Heart left ventricle (tissue), 16 donors: Measurements from ENCODE around the gene GM2A. TPM values are rescaled to one million over a fixed set of nuclear protein-coding genes. Genes with fewer than 3 reads are reported as not detected.
"Not testable (repeated sequence)": the region's sequence is repeated elsewhere in the genome, so short reads cannot be mapped to it uniquely, and the experiment has no call there.

Source experiments
- ATAC-seq, 4 donors: fragments of 200-7000 bp; cut with Tn5 transposase; one replicate each; pipeline ENCODE4 v1.9.1; 2020 to 2022; ENCODE audit warnings: moderate library complexity in 4 of 4, mild to moderate bottlenecking in 3 of 4, moderate number of reproducible peaks in 1 of 4
- DNase-seq, 5 donors: peaks; one replicate each; pipeline ENCODE4 v3.0.0-alpha.2; 2020
- H3K27ac ChIP-seq, 12 donors: fragments of 200-600 bp; sonication (generic) in 4 of 12; one replicate each; pipeline versions ENCODE4 v1.5.0 to v1.8.0; 2016 to 2022; ENCODE audit warnings: mild to moderate bottlenecking in 2 of 12
- H3K27me3 ChIP-seq, 9 donors: fragments of 200-600 bp; sonication (generic) in 2 of 9; one replicate each; pipeline versions ENCODE4 v1.5.1 to v1.8.0; 2016 to 2022; ENCODE audit warnings: mild to moderate bottlenecking in 3 of 9
- H3K36me3 ChIP-seq, 9 donors: fragments of 200-600 bp; sonication (generic) in 2 of 9; one replicate each; pipeline versions ENCODE4 v1.5.0 to v1.8.0; 2018 to 2022; ENCODE audit warnings: mild to moderate bottlenecking in 2 of 9
- H3K4me1 ChIP-seq, 12 donors: fragments of 200-600 bp; sonication (generic) in 4 of 12; one replicate each; pipeline versions ENCODE4 v1.5.0 to v1.8.0; 2016 to 2022; ENCODE audit warnings: mild to moderate bottlenecking in 3 of 12
- H3K4me3 ChIP-seq, 12 donors: fragments of 200-600 bp; sonication (generic) in 4 of 12; one replicate each; pipeline versions ENCODE4 v1.5.0 to v1.8.0; 2017 to 2022; ENCODE audit warnings: mild to moderate bottlenecking in 9 of 12, moderate library complexity in 4 of 12
- H3K9me3 ChIP-seq, 12 donors: fragments of 200-600 bp; sonication (generic) in 4 of 12; one replicate each; pipeline versions ENCODE4 v1.5.0 to v1.8.0; 2016 to 2022; ENCODE audit warnings: mild to moderate bottlenecking in 1 of 12
- POLR2A ChIP-seq, 2 donors: fragments of 450-650 bp; IDR thresholded peaks; one replicate each; pipeline ENCODE4 v1.6.1; 2017; ENCODE audit warnings: antibody characterized with exemption in 2 of 2, mild to moderate bottlenecking in 2 of 2, moderate library complexity in 2 of 2
- WGBS, 4 donors: extraction: QIAGEN DNeasy Blood & Tissue Kit in 2 of 4; methylation state at CpG; one replicate each; pipeline versions ENCODE4 v1.1.5 to v1.1.7; 2013 to 2018; 5-methylcytosine and 5-hydroxymethylcytosine counted together
- intact Hi-C, 10 donors: fragments of 100-400 bp; cut with DNase I; formaldehyde crosslinking; loops; one replicate each; pipeline versions ENCODE4 v1.11.1 to v1.14.2; 2022
- polyA plus RNA-seq, 2 donors: library from polyadenylated mRNA; stranded (reverse); fragments of 200-250 nt; gene quantifications; one replicate each; pipeline ENCODE4 v1.2.3, GENCODE V29; 2013
- total RNA-seq, 9 donors: library from RNA; depleted of rRNA in 2 of 9; stranded (reverse); fragments of >200 nt in 2 of 9; fragmentation: NEBNext Ultra II Directional in 3 of 9; extraction: Animal tissue kit (Norgen Biotek cat#: 25700) in 3 of 9; gene quantifications; one replicate each; pipeline versions ENCODE4 v1.1.0 to v1.2.4, GENCODE V29; 2016 to 2023
- TF ChIP-seq, protein P1 (sequence below), 12 donors: fragments of 200-600 bp; sonication (generic) in 4 of 12; IDR thresholded peaks; one replicate each; pipeline versions ENCODE4 v1.5.0 to v1.8.0; 2018 to 2022; ENCODE audit warnings: antibody characterized with exemption in 12 of 12, mild to moderate bottlenecking in 5 of 12
- donor health status: ischemic (EF 13 %, LVEDD 7.1; RV severe dilation, severe dysfunction).
- donor health status: healthy with polysubstance abuse.
- donor health status: DM: no; HTN: yes; CAD: no.
- donor health status: DM: no; HTN: no; CAD: no.
- donor health status: ischemic (EF 25% LVEDD 6.9; RV normal size, moderate dysfunction).
- donor health status: ischemic (EF 25% LVEDD 5.7; RV mildly dilated, moderate dysfunction).
- donor health status: healthy.
- donor health status: DM: yes; HTN: yes; CAD: no.
- donor health status: ischemic (EF 35%, LVEDD 5.7; RV mildly dilated, moderate dysfunction).
- donor health status: nonischemic (EF 11% LVEDD 7.7; RV severe dilation, severe dysfunction).
- donor health status: DM: yes; HTN: yes; CAD: no.
- donor health status: PGD.
- donor health status: ischemic (EF 29% LVEDD 5.4; RV normal size, mild dysfunction).
- donor health status: nonischemic (EF 23%, LVEDD 6.1; RV moderate dilation, normal function).

Gene GM2A
- total and polyA plus RNA-seq, 11 donors = 22.8 to 71.4 (median 40.0) TPM

GRCh38 chr5:151296974-151297373 is 44.0 kb downstream of the GM2A start:
- Histone ChIP-seq H3K9me3 (no peaks in the 10 kb centered on the region), H3K4me3 (no peak overlapping the region), H3K27ac (no peak overlapping the region), H3K27me3 (peaks cover 0 to 13% (median 0%) of the 10 kb centered on the region in 9 donors), H3K36me3 (no peaks in the 10 kb centered on the region), H3K4me1 (peaks cover 0 to 3% (median 0%) of the 10 kb centered on the region in 12 donors)
- DNase-seq (no peak), ATAC-seq (no peak)
- 74 to 85% (median 76%) methylated on average over 2 of the region's 2 CpGs for WGBS, 4 donors
- intact Hi-C loops = no loop called here
- TF ChIP-seq POLR2A (IDR thresholded peaks at IDR 0.05) = no peak
- TF ChIP-seq, protein P1, sequence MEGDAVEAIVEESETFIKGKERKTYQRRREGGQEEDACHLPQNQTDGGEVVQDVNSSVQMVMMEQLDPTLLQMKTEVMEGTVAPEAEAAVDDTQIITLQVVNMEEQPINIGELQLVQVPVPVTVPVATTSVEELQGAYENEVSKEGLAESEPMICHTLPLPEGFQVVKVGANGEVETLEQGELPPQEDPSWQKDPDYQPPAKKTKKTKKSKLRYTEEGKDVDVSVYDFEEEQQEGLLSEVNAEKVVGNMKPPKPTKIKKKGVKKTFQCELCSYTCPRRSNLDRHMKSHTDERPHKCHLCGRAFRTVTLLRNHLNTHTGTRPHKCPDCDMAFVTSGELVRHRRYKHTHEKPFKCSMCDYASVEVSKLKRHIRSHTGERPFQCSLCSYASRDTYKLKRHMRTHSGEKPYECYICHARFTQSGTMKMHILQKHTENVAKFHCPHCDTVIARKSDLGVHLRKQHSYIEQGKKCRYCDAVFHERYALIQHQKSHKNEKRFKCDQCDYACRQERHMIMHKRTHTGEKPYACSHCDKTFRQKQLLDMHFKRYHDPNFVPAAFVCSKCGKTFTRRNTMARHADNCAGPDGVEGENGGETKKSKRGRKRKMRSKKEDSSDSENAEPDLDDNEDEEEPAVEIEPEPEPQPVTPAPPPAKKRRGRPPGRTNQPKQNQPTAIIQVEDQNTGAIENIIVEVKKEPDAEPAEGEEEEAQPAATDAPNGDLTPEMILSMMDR (IDR thresholded peaks at IDR 0.05) = no peak

DNA sequence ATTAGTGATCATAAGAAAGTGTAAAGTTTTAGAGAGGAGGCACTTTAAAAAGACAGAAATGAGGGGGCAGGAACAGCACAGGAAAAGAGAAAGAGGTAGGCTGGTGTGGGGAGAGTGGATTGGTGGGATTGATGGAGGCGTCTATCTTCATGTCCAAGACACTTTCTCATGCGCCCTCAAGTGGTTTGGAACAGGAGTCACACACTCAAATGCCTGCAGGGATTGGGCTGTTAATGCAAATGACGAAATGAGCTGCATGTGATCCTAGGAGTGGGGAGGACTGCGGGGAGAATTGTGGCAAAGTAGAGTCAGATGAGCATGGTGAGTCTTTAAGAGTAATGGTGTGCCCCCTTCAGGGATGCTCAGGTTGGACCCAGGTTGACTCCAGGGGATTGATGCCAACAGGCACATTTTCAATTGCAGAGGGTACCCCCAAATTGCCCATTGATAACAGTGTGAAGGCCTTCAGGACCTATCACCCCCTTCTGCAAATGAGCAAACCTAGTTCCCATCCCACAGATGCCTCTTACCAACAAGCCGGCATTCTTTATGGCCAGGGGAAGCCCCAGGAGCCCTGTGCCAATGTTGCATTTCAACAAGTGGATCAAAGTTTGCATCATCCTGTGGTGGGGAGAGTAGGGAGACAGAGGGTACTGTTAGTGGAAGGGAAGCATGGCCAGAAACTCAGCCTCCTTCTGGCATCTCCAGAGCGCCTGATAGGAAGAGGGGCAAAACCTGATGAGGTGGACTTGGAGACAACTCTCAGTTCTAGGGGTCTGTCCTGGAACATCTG is 45.3 kb downstream of the GM2A start:
- H3K9me3 ChIP-seq = no peaks in the 10 kb centered on the region
- H3K36me3 ChIP-seq = no peaks in the 10 kb centered on the region
- H3K27ac ChIP-seq = no peak overlapping the region
- H3K4me3 ChIP-seq = no peak overlapping the region
- H3K4me1 ChIP-seq = peaks cover 0 to 3% (median 0%) of the 10 kb centered on the region in 12 donors
- no peak for TF ChIP-seq POLR2A (IDR thresholded peaks at IDR 0.05)
- TF ChIP-seq, protein P1 (IDR thresholded peaks at IDR 0.05) = peak in 8 of 12 donors; percentile 9 to 48 (median 40)
- ATAC-seq (peak in 2 of 4 donors; percentile 59 to 65), DNase-seq (peak in 1 of 5 donors; percentile 27)
- H3K27me3 ChIP-seq = peaks cover 0 to 14% (median 0%) of the 10 kb centered on the region in 9 donors
- intact Hi-C loops = no loop called here
- 34 to 88% (median 46%) methylated on average over 6 of the region's 6 CpGs for WGBS, 4 donors

DNA sequence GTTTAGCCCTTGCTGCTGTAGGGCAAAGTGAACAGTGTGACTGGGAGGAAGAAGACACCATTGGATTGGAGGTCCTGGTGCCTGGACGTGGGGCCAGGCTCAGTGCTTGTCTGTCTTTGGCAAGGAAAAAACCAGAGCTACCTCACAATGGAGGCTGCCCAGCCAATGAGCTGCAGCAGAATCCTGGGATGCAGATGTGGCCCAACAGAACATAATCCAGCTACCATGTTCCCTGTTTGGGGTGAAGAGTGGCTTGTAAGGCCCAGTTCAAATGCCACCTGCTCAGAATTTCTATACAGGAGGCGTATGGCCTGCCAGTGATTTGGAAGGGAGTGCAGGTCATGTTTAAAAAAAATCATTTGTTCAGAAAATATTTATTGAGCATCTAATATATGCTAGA is 50.7 kb downstream of the GM2A start, which contains the start of gene SLC36A3:
Gene SLC36A3 (minus strand): TSS at position 101 of the 400 bp plus-strand sequence. CDS start 412 bp downstream, outside the sequence.
- TF ChIP-seq, protein P1 (IDR thresholded peaks at IDR 0.05) = no peak
- no peak for TF ChIP-seq POLR2A (IDR thresholded peaks at IDR 0.05)
- WGBS, 4 donors = 69 to 90% (median 82%) methylated on average over 2 of the region's 2 CpGs
- no peak within 1 kb of the TSS for H3K4me3 ChIP-seq
- intact Hi-C loops = no loop called here
- H3K9me3 ChIP-seq = no peaks in the 10 kb centered on the region
- H3K27ac ChIP-seq = no peak within 1 kb of the TSS
- no peak for DNase-seq
- no peaks in the 10 kb centered on the region for H3K4me1 ChIP-seq
- no peaks in the 10 kb centered on the region for H3K36me3 ChIP-seq
- ATAC-seq = no peak
- peaks cover 0 to 14% (median 0%) of the 10 kb centered on the region in 9 donors for H3K27me3 ChIP-seq

- H3K4me1 ChIP-seq, ATAC-seq, intact Hi-C loops, H3K27me3 ChIP-seq, DNase-seq, H3K4me3 ChIP-seq, H3K27ac ChIP-seq, H3K36me3 ChIP-seq: not testable (repeated sequence)
- WGBS, 4 donors = 97 to 100% (median 98%) methylated on average over 8 to 27 of the region's 27 CpGs
- H3K9me3 ChIP-seq = peaks cover 0 to 19% (median 0%) of the 10 kb centered on the region in 12 donors
Measured at GRCh38 chr5:151309266-151309665, 56.3 kb downstream of the GM2A start.

- 77 to 87% (median 83%) methylated on average over 15 of the region's 15 CpGs for WGBS, 4 donors
- H3K27me3 ChIP-seq, DNase-seq, ATAC-seq, H3K4me3 ChIP-seq, H3K4me1 ChIP-seq, H3K36me3 ChIP-seq, intact Hi-C loops, H3K27ac ChIP-seq: not testable (repeated sequence)
- H3K9me3 ChIP-seq = peaks cover 0 to 19% (median 0%) of the 10 kb centered on the region in 12 donors
Measured at GRCh38 chr5:151309821-151310220, 56.8 kb downstream of the GM2A start.
